Heart right ventricle (tissue), 16 donors: Measurements from ENCODE around the gene HOXA5. TPM values are rescaled to one million over a fixed set of nuclear protein-coding genes. Genes with fewer than 3 reads are reported as not detected.

Source experiments
- ATAC-seq, 8 donors: fragments of 200-7000 bp; cut with Tn5 transposase; one replicate each; pipeline ENCODE4 v1.9.1; 2020; ENCODE audit warnings: mild to moderate bottlenecking in 8 of 8, moderate library complexity in 8 of 8, moderate number of reproducible peaks in 1 of 8
- DNase-seq, 2 donors: peaks; one replicate each; pipeline ENCODE4 v3.0.0-alpha.2; 2020
- H3K27ac ChIP-seq, 10 donors: fragments of 200-600 bp; sonication (generic) in 2 of 10; one replicate each; pipeline versions ENCODE4 v1.5.0 to v1.8.0; 2020 to 2022; ENCODE audit warnings: mild to moderate bottlenecking in 3 of 10
- H3K27me3 ChIP-seq, 7 donors: fragments of 200-600 bp; one replicate each; pipeline ENCODE4 v1.8.0; 2021 to 2022; ENCODE audit warnings: mild to moderate bottlenecking in 2 of 7
- H3K36me3 ChIP-seq, 9 donors: fragments of 200-600 bp; sonication (generic) in 1 of 9; one replicate each; pipeline versions ENCODE4 v1.5.0 to v1.8.0; 2020 to 2022; ENCODE audit warnings: mild to moderate bottlenecking in 2 of 9
- H3K4me1 ChIP-seq, 9 donors: fragments of 200-600 bp; sonication (generic) in 1 of 9; one replicate each; pipeline versions ENCODE4 v1.5.0 to v1.8.0; 2020 to 2022; ENCODE audit warnings: mild to moderate bottlenecking in 4 of 9
- H3K4me3 ChIP-seq, 10 donors: fragments of 200-600 bp; sonication (generic) in 2 of 10; one replicate each; pipeline versions ENCODE4 v1.5.0 to v1.8.0; 2020 to 2022; ENCODE audit warnings: mild to moderate bottlenecking in 7 of 10, moderate library complexity in 2 of 10
- H3K9me3 ChIP-seq, 11 donors: fragments of 200-600 bp in 10 of 11; sonication (generic) in 2 of 11; one replicate each; pipeline versions ENCODE4 v1.5.0 to v1.8.0; 2013 to 2022; ENCODE audit warnings: mild to moderate bottlenecking in 2 of 11, control low read depth in 1 of 11, moderate library complexity in 1 of 11
- WGBS, 2 donors: extraction: QIAGEN DNeasy Blood & Tissue Kit; methylation state at CpG; one replicate each; pipeline ENCODE4 v1.1.7; 2013; ENCODE audit warnings: inconsistent platforms in 1 of 2; 5-methylcytosine and 5-hydroxymethylcytosine counted together
- intact Hi-C, 10 donors: fragments of 100-400 bp; cut with DNase I; formaldehyde crosslinking; loops; one replicate each; pipeline versions ENCODE4 v1.11.1 to v1.14.2; 2022
- polyA plus RNA-seq, 2 donors: library from polyadenylated mRNA; stranded (reverse); fragments of 200-250 nt; gene quantifications; one replicate each; pipeline ENCODE4 v1.2.3, GENCODE V29; 2013
- total RNA-seq, 10 donors: library from RNA; stranded (reverse); fragmentation: NEBNext Ultra II Directional in 3 of 10; extraction: Animal tissue kit (Norgen Biotek cat#: 25700) in 3 of 10; gene quantifications; one replicate each; pipeline versions ENCODE4 v1.2.1 to v1.2.4, GENCODE V29; 2021 to 2023
- TF ChIP-seq, protein P1 (sequence below), 9 donors: fragments of 200-600 bp; sonication (generic) in 2 of 9; IDR thresholded peaks; one replicate each; pipeline versions ENCODE4 v1.5.0 to v1.8.0; 2021 to 2022; ENCODE audit warnings: antibody characterized with exemption in 9 of 9, mild to moderate bottlenecking in 5 of 9, moderate library complexity in 1 of 9
- donor health status: Arrhythmogenic right ventricular cardiomyopathy.
- donor health status: ischemic (EF 13 %, LVEDD 7.1; RV severe dilation, severe dysfunction).
- donor health status: healthy with polysubstance abuse.
- donor health status: DM: no; HTN: yes; CAD: no.
- donor health status: DM: no; HTN: no; CAD: no.
- donor health status: ischemic (EF 25% LVEDD 6.9; RV normal size, moderate dysfunction).
- donor health status: ischemic (EF 25% LVEDD 5.7; RV mildly dilated, moderate dysfunction).
- donor health status: healthy.
- donor health status: DM: yes; HTN: yes; CAD: no.
- donor health status: Ischemic cardiomyopathy.
- donor health status: ischemic (EF 35%, LVEDD 5.7; RV mildly dilated, moderate dysfunction).
- donor health status: nonischemic (EF 11% LVEDD 7.7; RV severe dilation, severe dysfunction).
- donor health status: DM: yes; HTN: yes; CAD: no.
- donor health status: PGD.
- donor health status: ischemic (EF 29% LVEDD 5.4; RV normal size, mild dysfunction).
- donor health status: nonischemic (EF 23%, LVEDD 6.1; RV moderate dilation, normal function).

The HOXA5 gene
- total and polyA plus RNA-seq, 12 donors, result 0.09 to 0.95 (median 0.24) TPM; not detected in 8

DNA sequence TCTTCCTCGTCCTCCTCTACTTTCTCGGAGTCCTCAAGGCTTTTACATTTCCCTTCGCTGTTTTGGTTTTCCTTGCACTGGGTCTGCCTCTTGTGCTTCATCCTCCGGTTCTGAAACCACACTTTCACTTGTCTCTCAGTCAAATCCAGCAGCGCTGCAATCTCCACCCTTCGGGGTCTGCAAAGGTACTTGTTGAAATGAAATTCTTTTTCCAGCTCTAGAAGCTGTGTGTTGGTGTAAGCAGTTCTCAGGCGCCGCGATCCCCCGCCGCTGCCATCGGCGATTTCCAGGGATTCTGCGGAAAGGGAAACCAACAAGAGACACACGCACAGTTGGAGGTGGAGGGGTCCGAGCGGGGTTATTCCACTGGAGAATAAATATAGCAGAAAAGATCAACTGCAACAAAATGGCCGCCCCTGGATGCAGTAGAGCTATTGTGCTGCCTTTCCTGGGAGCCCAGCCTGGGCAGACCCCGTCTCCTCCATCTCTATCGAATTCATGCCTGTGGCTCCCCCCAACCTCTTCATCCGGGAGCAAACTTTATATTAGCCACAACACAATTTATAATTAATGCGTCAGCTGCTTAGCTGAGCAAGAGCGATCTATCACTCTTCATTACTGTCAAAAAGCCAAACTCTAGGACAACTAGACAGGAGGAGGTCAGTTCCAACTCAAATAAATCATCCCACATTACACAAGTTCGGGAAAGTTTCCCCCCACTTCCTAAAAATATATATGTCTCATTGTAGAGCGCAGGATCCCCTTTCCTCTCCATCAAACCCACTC lies 42.1 kb downstream of the HOXA5 start:
- H3K27ac ChIP-seq, result peak overlapping the region in 3 of 10 donors; percentile 36 to 60 (median 54)
- H3K9me3 ChIP-seq, result no peaks in the 10 kb centered on the region
- H3K36me3 ChIP-seq, result no peaks in the 10 kb centered on the region
- peak overlapping the region in 5 of 10 donors; percentile 13 to 40 (median 26) for H3K4me3 ChIP-seq
- peaks cover 40 to 100% (median 100%) of the 10 kb centered on the region in 7 donors for H3K27me3 ChIP-seq
- TF ChIP-seq, protein P1, sequence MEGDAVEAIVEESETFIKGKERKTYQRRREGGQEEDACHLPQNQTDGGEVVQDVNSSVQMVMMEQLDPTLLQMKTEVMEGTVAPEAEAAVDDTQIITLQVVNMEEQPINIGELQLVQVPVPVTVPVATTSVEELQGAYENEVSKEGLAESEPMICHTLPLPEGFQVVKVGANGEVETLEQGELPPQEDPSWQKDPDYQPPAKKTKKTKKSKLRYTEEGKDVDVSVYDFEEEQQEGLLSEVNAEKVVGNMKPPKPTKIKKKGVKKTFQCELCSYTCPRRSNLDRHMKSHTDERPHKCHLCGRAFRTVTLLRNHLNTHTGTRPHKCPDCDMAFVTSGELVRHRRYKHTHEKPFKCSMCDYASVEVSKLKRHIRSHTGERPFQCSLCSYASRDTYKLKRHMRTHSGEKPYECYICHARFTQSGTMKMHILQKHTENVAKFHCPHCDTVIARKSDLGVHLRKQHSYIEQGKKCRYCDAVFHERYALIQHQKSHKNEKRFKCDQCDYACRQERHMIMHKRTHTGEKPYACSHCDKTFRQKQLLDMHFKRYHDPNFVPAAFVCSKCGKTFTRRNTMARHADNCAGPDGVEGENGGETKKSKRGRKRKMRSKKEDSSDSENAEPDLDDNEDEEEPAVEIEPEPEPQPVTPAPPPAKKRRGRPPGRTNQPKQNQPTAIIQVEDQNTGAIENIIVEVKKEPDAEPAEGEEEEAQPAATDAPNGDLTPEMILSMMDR (IDR thresholded peaks at IDR 0.05), result no peak
- intact Hi-C loops, result no loop called here
- DNase-seq (no peak), ATAC-seq (no peak)
- peaks cover 0 to 59% (median 25%) of the 10 kb centered on the region in 9 donors for H3K4me1 ChIP-seq
- WGBS, 2 donors, result 11 to 12% methylated on average over 25 of the region's 25 CpGs

DNA sequence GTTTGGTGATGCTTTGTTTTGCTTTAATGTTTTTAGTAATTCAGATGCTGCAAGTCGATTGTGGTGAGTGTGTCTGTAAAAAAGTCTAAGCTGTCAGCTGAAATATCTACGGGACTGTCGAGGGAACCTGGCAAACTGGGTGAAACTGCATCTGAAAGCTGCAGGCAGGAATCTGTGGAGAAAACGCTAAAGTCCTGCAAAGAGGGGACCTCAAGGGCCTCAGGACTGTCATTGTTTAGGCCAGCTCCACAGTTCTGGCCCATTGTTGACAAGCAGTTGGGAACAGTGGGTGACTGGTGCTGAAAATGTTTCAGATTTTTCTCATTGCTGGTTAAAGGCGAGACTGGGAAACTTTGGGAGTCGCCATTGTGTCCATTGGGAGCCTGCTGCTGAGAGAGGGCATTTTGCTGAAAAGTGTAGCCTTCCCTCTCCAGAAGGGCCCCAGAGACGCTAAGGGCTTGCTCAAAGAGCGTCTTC lies 42.7 kb downstream of the HOXA5 start:
- WGBS, 2 donors, result 13 to 20% methylated on average over 8 of the region's 8 CpGs
- H3K4me1 ChIP-seq, result peaks cover 0 to 58% (median 31%) of the 10 kb centered on the region in 9 donors
- H3K4me3 ChIP-seq, result peak overlapping the region in 3 of 10 donors; percentile 13 to 40 (median 31)
- H3K27me3 ChIP-seq, result peaks cover 40 to 100% (median 100%) of the 10 kb centered on the region in 7 donors
- H3K9me3 ChIP-seq, result no peaks in the 10 kb centered on the region
- H3K36me3 ChIP-seq, result no peaks in the 10 kb centered on the region
- TF ChIP-seq, protein P1 (IDR thresholded peaks at IDR 0.05), result no peak
- peak overlapping the region in 2 of 10 donors; percentile 54 to 60 for H3K27ac ChIP-seq
- intact Hi-C loops, result no loop called here
- DNase-seq (no peak), ATAC-seq (no peak)

DNA sequence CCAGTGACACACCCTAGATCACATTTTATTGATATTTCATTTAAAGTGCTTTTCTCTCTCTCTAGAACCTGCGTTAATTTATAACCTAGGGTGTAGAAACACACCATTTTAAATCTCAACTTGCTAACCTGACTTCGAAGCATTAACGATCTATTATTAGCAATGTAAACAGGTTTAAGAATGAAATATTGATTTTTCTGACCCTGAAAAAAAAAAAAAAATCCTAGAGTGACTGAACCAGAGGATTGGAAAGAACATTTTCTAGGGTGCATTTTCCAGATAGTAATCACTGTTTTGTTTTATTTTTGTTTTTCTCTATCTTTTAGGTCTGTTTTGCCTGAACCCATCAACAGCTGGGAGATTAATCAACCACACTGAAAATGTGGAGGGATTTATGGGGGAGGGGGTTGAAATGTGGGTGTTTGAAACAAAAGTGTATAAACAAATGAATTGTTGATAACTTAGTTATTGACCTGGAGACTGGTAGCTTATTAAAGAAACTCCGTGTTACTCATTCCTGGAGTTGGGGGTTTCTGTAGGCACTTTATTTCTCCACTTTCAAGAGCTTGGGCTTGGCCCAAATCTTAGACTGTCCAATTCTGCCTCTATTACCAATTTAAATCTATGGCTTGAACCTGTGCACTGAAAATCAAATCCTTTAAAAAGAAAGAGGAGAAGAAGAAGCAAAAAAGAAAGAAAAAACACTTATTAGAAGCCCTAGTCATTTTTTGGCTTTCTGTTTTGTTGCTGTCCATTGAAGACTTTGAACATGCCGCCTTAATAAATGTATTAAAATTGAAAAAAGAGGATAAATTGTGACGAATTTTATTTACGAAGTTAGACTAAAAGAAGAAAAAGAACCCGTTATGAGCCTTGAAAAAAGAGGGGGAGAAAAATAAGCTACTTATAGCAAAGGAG lies 43.8 kb downstream of the HOXA5 start:
- peaks cover 29 to 100% (median 100%) of the 10 kb centered on the region in 7 donors for H3K27me3 ChIP-seq
- no peaks in the 10 kb centered on the region for H3K9me3 ChIP-seq
- no peak overlapping the region for H3K27ac ChIP-seq
- WGBS, 2 donors, result 27 to 36% methylated on average over 8 of the region's 8 CpGs
- TF ChIP-seq, protein P1 (IDR thresholded peaks at IDR 0.05), result no peak
- no peak overlapping the region for H3K4me3 ChIP-seq
- DNase-seq (no peak), ATAC-seq (no peak)
- intact Hi-C loops, result loop anchor here in 1 of 10 donors (5.0 kb wide), 1 partner anchor 33 kb away; the partner anchor contains the start of gene HOXA4
- H3K36me3 ChIP-seq, result no peaks in the 10 kb centered on the region
- peaks cover 0 to 57% (median 31%) of the 10 kb centered on the region in 9 donors for H3K4me1 ChIP-seq
